Measurements from ENCODE around the gene RING1. TPM values are rescaled to one million over a fixed set of nuclear protein-coding genes. Genes with fewer than 3 reads are reported as not detected.

Gene RING1
- polyA plus RNA-seq, 1 of the 3 experiments (the other 2 are of a cell fraction): 61.3 TPM

- DNase-seq: peak; percentile 94
- Histone ChIP-seq H3K9me2 (no peaks in the 10 kb centered on the region), H3K36me3 (replicated peaks in 1 of 2; ENCODE audit: control insufficient read depth in 1 of 2, insufficient read depth in 2 of 2, low read length in 1 of 2) (peaks cover 17 to 24% of the 10 kb centered on the region in 2 experiments), H3K27ac (ENCODE audit: low read depth in 2 of 2, low read length in 1 of 2) (peak within 1 kb of the TSS; percentile 43 to 69; a peak in 2 of 4 replicates), H3K9me3 (no peaks in the 10 kb centered on the region), H3K4me1 (ENCODE audit: control insufficient read depth in 1 of 2, insufficient read depth in 2 of 2, low read depth in 1 of 2, low read length in 1 of 2) (peaks cover 28 to 40% of the 10 kb centered on the region in 2 experiments), H3K4me2 (peak within 1 kb of the TSS; percentile 98), H3K79me2 (ENCODE audit: insufficient read depth) (peaks cover 55% of the 10 kb centered on the region), H3K4me3 (ENCODE audit: low read depth in 2 of 2, low read length in 1 of 2) (peak within 1 kb of the TSS; percentile 78 to 90), H2AFZ (ENCODE audit: low read depth) (no peak within 1 kb of the TSS), H3K27me3 (ENCODE audit: insufficient read depth) (no peaks in the 10 kb centered on the region), H3K9ac (peak within 1 kb of the TSS; percentile 72), H4K20me1 (ENCODE audit: insufficient read depth) (peaks cover under 1% of the 10 kb centered on the region; the same call in 1 of the 2 replicates), H3F3A (replicated peaks; ENCODE audit: insufficient read depth) (peaks cover 21% of the 10 kb centered on the region)
- 2% methylated on average over 18 of the region's 48 CpGs for WGBS (ENCODE audit: low lambda C conversion rate)
- CTCF ChIA-PET: interaction anchor here (1.0 to 2.4 kb wide), 5 partner anchors 8 to 189 kb away, joined by 3 to 16 read pairs (median 3); no protein-coding TSS in a partner anchor
- POLR2A ChIA-PET: interaction anchor here (1.0 to 1.3 kb wide), 2 partner anchors 44 to 233 kb away, joined by 5 to 7 read pairs; no protein-coding TSS in a partner anchor
- TF ChIP-seq RCOR1 (IDR thresholded peaks at IDR 0.05; ENCODE audit: low read length): no peak
- no peak for TF ChIP-seq MAX (IDR thresholded peaks at IDR 0.05; ENCODE audit: low read depth)
- TF ChIP-seq GABPA (IDR thresholded peaks at IDR 0.05; ENCODE audit: low read depth): no peak
- no peak for TF ChIP-seq EZH2phosphoT487 (IDR thresholded peaks at IDR 0.05; ENCODE audit: borderline replicate concordance, low read depth)
- TF ChIP-seq TAF1 (IDR thresholded peaks at IDR 0.05; ENCODE audit: borderline replicate concordance, low read depth, low read length): peak; percentile 58; the same call in 1 of the 2 replicates
- TF ChIP-seq TCF12 (IDR thresholded peaks at IDR 0.05): no peak
- no peak for TF ChIP-seq MEF2A (IDR thresholded peaks at IDR 0.05; ENCODE audit: borderline replicate concordance, low read depth)
- TF ChIP-seq YY1 (IDR thresholded peaks at IDR 0.05; ENCODE audit: low read depth): peak; percentile 86
- TF ChIP-seq RAD21 (IDR thresholded peaks at IDR 0.05; ENCODE audit: low read length): no peak
- TF ChIP-seq POLR2AphosphoS5 (IDR thresholded peaks at IDR 0.05; ENCODE audit: low read depth, low read length): peak; percentile 84
- no peak for TF ChIP-seq NFIC (IDR thresholded peaks at IDR 0.05; ENCODE audit: borderline replicate concordance)
- TF ChIP-seq FOSL2 (IDR thresholded peaks at IDR 0.05; ENCODE audit: borderline replicate concordance, low read depth): no peak
- TF ChIP-seq IRF3 (IDR thresholded peaks at IDR 0.05; ENCODE audit: low read depth, low read length): 0 out of 2 replicates have a peak, but pooled peaks have one; percentile 37
- no peak for TF ChIP-seq GATA2 (CRISPR knock-in tag; IDR thresholded peaks at IDR 0.05)
- TF ChIP-seq FOXJ3 (CRISPR knock-in tag; IDR thresholded peaks at IDR 0.05): no peak
- no peak for TF ChIP-seq TEAD4 (IDR thresholded peaks at IDR 0.05; ENCODE audit: borderline replicate concordance, insufficient read depth)
- TF ChIP-seq SMC3 (IDR thresholded peaks at IDR 0.05; ENCODE audit: low read depth, low read length): no peak
- TF ChIP-seq PBX3 (IDR thresholded peaks at IDR 0.05): peak; percentile 41
- no peak for TF ChIP-seq USF1 (IDR thresholded peaks at IDR 0.05; ENCODE audit: borderline replicate concordance, low read depth)
- TF ChIP-seq EP300 (IDR thresholded peaks at IDR 0.05; ENCODE audit: borderline replicate concordance in 1 of 2, low read depth in 1 of 2, low read length in 1 of 2): no peak
- TF ChIP-seq SIN3A (IDR thresholded peaks at IDR 0.05; ENCODE audit: borderline replicate concordance, low read depth, low read length): no peak; the same call in 1 of the 2 replicates
- no peak for TF ChIP-seq ZBTB33 (IDR thresholded peaks at IDR 0.05; ENCODE audit: borderline replicate concordance, low read depth)
- TF ChIP-seq ELF1 (IDR thresholded peaks at IDR 0.05): no peak
- no peak for TF ChIP-seq JUND (IDR thresholded peaks at IDR 0.05)
- no peak for TF ChIP-seq REST (IDR thresholded peaks at IDR 0.05; ENCODE audit: low read depth, low read length)
These were observed 3.7 kb upstream of the RING1 start, which contains the start of gene HSD17B8 for GRCh38 chr6:33204415-33205190. TSS of gene HSD17B8 (plus strand) at chr6:33204655. CDS start at chr6:33204669, 14 bp downstream.

Data from SK-N-SH (cell line).